ENCODE results near the gene ABCC4. TPM values are rescaled to one million over a fixed set of nuclear protein-coding genes. Genes with fewer than 3 reads are reported as not detected.

The ABCC4 gene
- total RNA-seq, 1 experiment from 2014 or later, result 17.7 TPM

- Histone ChIP-seq H3K79me2 (ENCODE audit: low read length) (no peaks in the 10 kb centered on the region), H4K20me1 (ENCODE audit: low read length) (no peaks in the 10 kb centered on the region), H3K9ac (ENCODE audit: low read length) (no peak overlapping the region), H3K4me2 (ENCODE audit: low read length) (no peak overlapping the region), H3K4me3 (ENCODE audit: low read length) (no peak overlapping the region), H3K36me3 (ENCODE audit: low read depth, low read length) (no peaks in the 10 kb centered on the region), H3K27ac (ENCODE audit: low read length) (no peak overlapping the region), H3K4me1 (ENCODE audit: insufficient read depth, low read length) (no peaks in the 10 kb centered on the region), H3K9me2 (replicated peaks; ENCODE audit: low read length) (no peaks in the 10 kb centered on the region), H3K9me3 (ENCODE audit: low read length) (no peaks in the 10 kb centered on the region), H3K27me3 (ENCODE audit: low read length) (no peaks in the 10 kb centered on the region), H2AFZ (ENCODE audit: low read length) (no peak overlapping the region), H3F3A (ENCODE audit: low read length, unreplicated experiment) (no peaks in the 10 kb centered on the region)
- no TSS peak for BruUV-seq (replicated peaks)
- no peak for DNase-seq
- CTCF ChIA-PET, result no interaction called here
- no peak for ATAC-seq
- intact Hi-C loops (cut with micrococcal nuclease), result no loop called here
- no peak for TF ChIP-seq CTCF (conservative IDR thresholded peaks at IDR 0.05; ENCODE audit: low read depth, low read length)
- no peak for TF ChIP-seq EZH2 (IDR thresholded peaks at IDR 0.05; ENCODE audit: low read length, unreplicated experiment)
- TF ChIP-seq EZH2phosphoT487 (IDR thresholded peaks at IDR 0.05; ENCODE audit: borderline replicate concordance, low read length), result no peak
- POLR2A ChIA-PET (ENCODE audit: unreplicated experiment), result no interaction called here
These were observed 119.7 kb downstream of the ABCC4 start for GRCh38 chr13:95181586-95181985.

DNA sequence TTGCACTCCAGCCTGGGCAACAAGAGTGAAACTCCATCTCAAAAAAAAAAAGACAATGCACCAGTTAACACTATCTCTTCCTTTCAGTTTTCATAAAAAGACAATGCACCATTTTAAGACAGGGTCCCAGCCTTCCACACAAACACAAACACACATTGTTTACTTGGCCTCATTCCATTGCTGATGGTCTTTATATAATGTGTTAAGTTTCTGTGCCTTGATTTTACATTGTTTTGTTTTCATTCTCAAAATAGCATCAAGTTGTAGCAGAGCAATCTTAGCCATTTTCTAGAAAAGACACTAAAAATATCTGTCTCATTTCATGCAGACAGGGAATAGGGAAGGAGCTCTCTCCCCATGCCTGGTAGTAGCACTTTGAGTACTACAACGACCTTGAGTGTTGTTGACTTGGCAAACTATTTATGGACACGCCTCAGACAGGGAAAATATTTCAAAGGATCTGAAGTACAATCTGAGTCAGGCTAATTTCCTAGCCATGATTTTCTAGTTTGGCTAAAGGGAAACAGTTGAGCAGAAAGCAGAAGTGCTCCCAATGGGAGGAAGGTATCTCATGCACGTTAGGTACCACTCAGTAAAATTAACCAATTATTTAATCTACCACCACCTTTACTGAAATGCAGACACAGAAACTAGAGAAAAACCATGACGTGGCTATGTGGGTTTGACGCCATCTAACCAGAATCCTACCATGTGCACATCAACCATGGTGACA, 120.6 kb downstream of the ABCC4 start:
- Histone ChIP-seq H3K9ac (ENCODE audit: low read length) (no peak overlapping the region), H3F3A (ENCODE audit: low read length, unreplicated experiment) (no peaks in the 10 kb centered on the region), H2AFZ (ENCODE audit: low read length) (no peak overlapping the region), H3K36me3 (ENCODE audit: low read depth, low read length) (no peaks in the 10 kb centered on the region), H3K4me2 (ENCODE audit: low read length) (no peak overlapping the region), H3K9me2 (replicated peaks; ENCODE audit: low read length) (no peaks in the 10 kb centered on the region), H3K4me1 (ENCODE audit: insufficient read depth, low read length) (no peaks in the 10 kb centered on the region), H3K27me3 (ENCODE audit: low read length) (no peaks in the 10 kb centered on the region), H3K4me3 (ENCODE audit: low read length) (no peak overlapping the region), H3K79me2 (ENCODE audit: low read length) (no peaks in the 10 kb centered on the region), H4K20me1 (ENCODE audit: low read length) (no peaks in the 10 kb centered on the region), H3K9me3 (ENCODE audit: low read length) (no peaks in the 10 kb centered on the region), H3K27ac (ENCODE audit: low read length) (no peak overlapping the region)
- no TSS peak for BruUV-seq (replicated peaks)
- ChIA-PET CTCF (no interaction called here), POLR2A (ENCODE audit: unreplicated experiment) (no interaction called here)
- no peak for TF ChIP-seq EZH2 (IDR thresholded peaks at IDR 0.05; ENCODE audit: low read length, unreplicated experiment)
- no peak for TF ChIP-seq CTCF (conservative IDR thresholded peaks at IDR 0.05; ENCODE audit: low read depth, low read length)
- no peak for TF ChIP-seq EZH2phosphoT487 (IDR thresholded peaks at IDR 0.05; ENCODE audit: borderline replicate concordance, low read length)
- ATAC-seq (no peak), DNase-seq (no peak)
- intact Hi-C loops (cut with micrococcal nuclease), result no loop called here

DNA sequence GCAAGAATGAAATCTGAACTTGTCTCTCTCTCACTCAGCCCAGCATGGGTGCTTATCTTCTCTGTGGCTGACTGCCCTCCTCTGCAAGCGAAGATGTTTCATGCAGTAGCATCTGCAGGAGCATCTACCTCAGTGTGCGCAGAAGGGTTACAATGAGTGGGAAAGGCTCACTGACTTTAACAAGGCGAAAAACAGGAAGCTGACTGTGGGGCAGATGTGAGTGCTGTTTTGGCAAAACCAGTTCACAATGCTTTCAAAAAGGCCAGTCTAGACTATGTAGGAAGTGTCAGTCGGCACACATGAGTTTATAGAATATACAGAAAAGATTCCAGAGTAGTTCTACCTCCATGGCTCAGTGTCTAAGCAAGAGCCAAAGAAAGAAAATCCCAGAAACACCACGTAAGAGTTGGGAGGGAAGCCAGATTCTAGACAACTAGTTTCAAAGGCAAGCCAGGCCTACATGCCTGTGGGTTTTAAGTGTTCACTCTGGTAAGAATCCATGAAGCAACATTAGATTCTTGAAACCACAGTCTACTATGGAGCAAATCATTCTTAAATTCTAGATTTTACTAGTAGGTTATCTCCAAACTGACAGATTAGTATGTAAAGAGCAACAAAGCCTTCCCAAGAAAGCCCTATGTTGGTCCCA, 124.5 kb downstream of the ABCC4 start:
- ATAC-seq, result no peak
- CTCF ChIA-PET, result no interaction called here
- Histone ChIP-seq H2AFZ (ENCODE audit: low read length) (no peak overlapping the region), H4K20me1 (ENCODE audit: low read length) (no peaks in the 10 kb centered on the region), H3K4me3 (ENCODE audit: low read length) (no peak overlapping the region), H3K79me2 (ENCODE audit: low read length) (no peaks in the 10 kb centered on the region), H3K27me3 (ENCODE audit: low read length) (no peaks in the 10 kb centered on the region), H3F3A (ENCODE audit: low read length, unreplicated experiment) (no peaks in the 10 kb centered on the region), H3K36me3 (ENCODE audit: low read depth, low read length) (no peaks in the 10 kb centered on the region), H3K9ac (ENCODE audit: low read length) (no peak overlapping the region), H3K9me3 (ENCODE audit: low read length) (no peaks in the 10 kb centered on the region), H3K27ac (ENCODE audit: low read length) (no peak overlapping the region), H3K9me2 (replicated peaks; ENCODE audit: low read length) (no peaks in the 10 kb centered on the region), H3K4me2 (ENCODE audit: low read length) (no peak overlapping the region), H3K4me1 (ENCODE audit: insufficient read depth, low read length) (no peaks in the 10 kb centered on the region)
- intact Hi-C loops (cut with micrococcal nuclease), result no loop called here
- no TSS peak for BruUV-seq (replicated peaks)
- TF ChIP-seq EZH2 (IDR thresholded peaks at IDR 0.05; ENCODE audit: low read length, unreplicated experiment), result no peak
- TF ChIP-seq EZH2phosphoT487 (IDR thresholded peaks at IDR 0.05; ENCODE audit: borderline replicate concordance, low read length), result no peak
- TF ChIP-seq CTCF (conservative IDR thresholded peaks at IDR 0.05; ENCODE audit: low read depth, low read length), result no peak
- POLR2A ChIA-PET (ENCODE audit: unreplicated experiment), result no interaction called here
- DNase-seq, result no peak

Data from PC-3 (cell line).